Measurements from ENCODE around the gene LCMT1.
"Not testable (repeated sequence)": the region's sequence is repeated elsewhere in the genome, so short reads cannot be mapped to it uniquely, and the experiment has no call there.

The LCMT1 gene

GRCh38 chr16:25177831-25178688, 66.5 kb downstream of the LCMT1 start:
- Histone ChIP-seq H3K9ac (no peak overlapping the region), H3K36me3 (peaks cover 5 to 53% (median 44%) of the 10 kb centered on the region in 11 experiments; a peak in 21 of 22 replicates), H3K4me3 (no peak overlapping the region), H4K20me1 (no peaks in the 10 kb centered on the region), H3K4me2 (no peak overlapping the region), H3K4me1 (peaks cover 0 to 13% (median 10%) of the 10 kb centered on the region in 10 experiments; a peak in 9 of 20 replicates), H3K27ac (peak overlapping the region in 1 of 11 experiments; percentile 1; a peak in 3 of 22 replicates), H3K9me3 (replicated peaks in 1 of 11) (no peaks in the 10 kb centered on the region), H3K27me3 (no peaks in the 10 kb centered on the region)
- no peak for TF ChIP-seq Cebpa-rat (IDR thresholded peaks at IDR 0.05)

GRCh38 chr16:25181236-25181635, 69.7 kb downstream of the LCMT1 start:
- H3K4me1 ChIP-seq: peaks cover 0 to 13% (median 10%) of the 10 kb centered on the region in 10 experiments; a peak in 9 of 20 replicates
- not testable (repeated sequence) for H4K20me1 ChIP-seq; H3K27ac ChIP-seq; H3K9me3 ChIP-seq (replicated peaks in 1 of 11); H3K4me3 ChIP-seq; H3K27me3 ChIP-seq; H3K9ac ChIP-seq
- H3K36me3 ChIP-seq: peaks cover 0 to 22% (median 19%) of the 10 kb centered on the region in 11 experiments; a peak in 18 of 22 replicates
- peak overlapping the region in 7 of 11 experiments; percentile 10 to 27 (median 16); a peak in 5 of 22 replicates for H3K4me2 ChIP-seq

GRCh38 chr16:25184771-25185170, 73.2 kb downstream of the LCMT1 start:
- no peak overlapping the region for H3K4me2 ChIP-seq
- no peak overlapping the region for H3K27ac ChIP-seq
- TF ChIP-seq Cebpa-rat (IDR thresholded peaks at IDR 0.05): no peak
- no peak overlapping the region for H3K4me3 ChIP-seq
- H3K27me3 ChIP-seq: no peaks in the 10 kb centered on the region
- H3K36me3 ChIP-seq: no peaks in the 10 kb centered on the region
- no peak overlapping the region for H3K9ac ChIP-seq
- no peaks in the 10 kb centered on the region for H3K9me3 ChIP-seq (replicated peaks in 1 of 11)
- peaks cover 0 to 11% (median 6%) of the 10 kb centered on the region in 10 experiments; a peak in 7 of 20 replicates for H3K4me1 ChIP-seq
- H4K20me1 ChIP-seq: no peaks in the 10 kb centered on the region

GRCh38 chr16:25187491-25187795, 75.9 kb downstream of the LCMT1 start:
- Histone ChIP-seq H3K4me1 (no peaks in the 10 kb centered on the region), H3K9ac (no peak overlapping the region), H3K9me3 (replicated peaks in 1 of 11) (no peaks in the 10 kb centered on the region), H3K27me3 (no peaks in the 10 kb centered on the region), H3K4me2 (no peak overlapping the region), H3K4me3 (no peak overlapping the region), H3K27ac (no peak overlapping the region), H4K20me1 (no peaks in the 10 kb centered on the region), H3K36me3 (no peaks in the 10 kb centered on the region)
- no peak for TF ChIP-seq Cebpa-rat (IDR thresholded peaks at IDR 0.05)

- Histone ChIP-seq H3K9ac (no peak overlapping the region), H3K4me3 (no peak overlapping the region), H3K36me3 (no peaks in the 10 kb centered on the region), H3K4me1 (no peaks in the 10 kb centered on the region), H3K9me3 (replicated peaks in 1 of 11) (no peaks in the 10 kb centered on the region), H4K20me1 (no peaks in the 10 kb centered on the region), H3K27ac (no peak overlapping the region), H3K4me2 (no peak overlapping the region), H3K27me3 (no peaks in the 10 kb centered on the region)
- TF ChIP-seq Cebpa-rat (IDR thresholded peaks at IDR 0.05): no peak
These were observed 77.8 kb downstream of the LCMT1 start for GRCh38 chr16:25189305-25189704.

GRCh38 chr16:25192096-25192495, 80.6 kb downstream of the LCMT1 start:
- H3K27ac ChIP-seq: no peak overlapping the region
- H3K9me3 ChIP-seq (replicated peaks in 1 of 11): no peaks in the 10 kb centered on the region
- no peak overlapping the region for H3K9ac ChIP-seq
- no peak for TF ChIP-seq Cebpa-rat (IDR thresholded peaks at IDR 0.05)
- no peaks in the 10 kb centered on the region for H3K36me3 ChIP-seq
- no peaks in the 10 kb centered on the region for H3K27me3 ChIP-seq
- no peak overlapping the region for H3K4me3 ChIP-seq
- no peaks in the 10 kb centered on the region for H4K20me1 ChIP-seq
- no peak overlapping the region for H3K4me2 ChIP-seq
- no peaks in the 10 kb centered on the region for H3K4me1 ChIP-seq

GRCh38 chr16:25194273-25194878, 82.8 kb downstream of the LCMT1 start:
- H3K36me3 ChIP-seq: no peaks in the 10 kb centered on the region
- H3K27ac ChIP-seq: no peak overlapping the region
- H4K20me1 ChIP-seq: no peaks in the 10 kb centered on the region
- no peaks in the 10 kb centered on the region for H3K4me1 ChIP-seq
- TF ChIP-seq Cebpa-rat (IDR thresholded peaks at IDR 0.05): no peak
- no peaks in the 10 kb centered on the region for H3K9me3 ChIP-seq (replicated peaks in 1 of 11)
- no peak overlapping the region for H3K9ac ChIP-seq
- H3K27me3 ChIP-seq: no peaks in the 10 kb centered on the region
- H3K4me3 ChIP-seq: no peak overlapping the region
- no peak overlapping the region for H3K4me2 ChIP-seq

GRCh38 chr16:25198021-25198420, 86.5 kb downstream of the LCMT1 start:
- Histone ChIP-seq H3K9ac (no peak overlapping the region), H3K27ac (no peak overlapping the region), H3K4me2 (no peak overlapping the region), H3K9me3 (replicated peaks in 1 of 11) (no peaks in the 10 kb centered on the region), H3K4me1 (0 out of 20 replicates have a peak, but pooled peaks cover 0 to 4% (median 0%) of the 10 kb centered on the region in 10 experiments), H3K4me3 (no peak overlapping the region), H3K36me3 (no peaks in the 10 kb centered on the region), H4K20me1 (no peaks in the 10 kb centered on the region), H3K27me3 (no peaks in the 10 kb centered on the region)
- TF ChIP-seq Cebpa-rat (IDR thresholded peaks at IDR 0.05): no peak

GRCh38 chr16:25199457-25199856, 87.9 kb downstream of the LCMT1 start:
- Histone ChIP-seq H3K36me3 (no peaks in the 10 kb centered on the region), H3K9me3 (replicated peaks in 1 of 11) (no peaks in the 10 kb centered on the region), H3K4me2 (no peak overlapping the region), H3K27ac (no peak overlapping the region), H3K9ac (no peak overlapping the region), H3K4me3 (no peak overlapping the region), H3K4me1 (0 out of 20 replicates have a peak, but pooled peaks cover 0 to 4% (median 0%) of the 10 kb centered on the region in 10 experiments), H3K27me3 (no peaks in the 10 kb centered on the region), H4K20me1 (no peaks in the 10 kb centered on the region)
- TF ChIP-seq Cebpa-rat (IDR thresholded peaks at IDR 0.05): no peak

Measured in BLaER1 treated with 17β-estradiol and CSF1 and Interleukin-3, amounts not matched to agents 10 nM and 100 nM (cell line).